HG02623 (cell line): Measurements from ENCODE around the gene STXBP4.

Experiments used
- ATAC-seq: cut with Tn5 transposase; IDR thresholded peaks from one replicate; pipeline ENCODE4 v1.9.1; 2021; ENCODE audit warnings: moderate library complexity; ENCODE audit not compliant: unreplicated experiment

The STXBP4 gene

DNA sequence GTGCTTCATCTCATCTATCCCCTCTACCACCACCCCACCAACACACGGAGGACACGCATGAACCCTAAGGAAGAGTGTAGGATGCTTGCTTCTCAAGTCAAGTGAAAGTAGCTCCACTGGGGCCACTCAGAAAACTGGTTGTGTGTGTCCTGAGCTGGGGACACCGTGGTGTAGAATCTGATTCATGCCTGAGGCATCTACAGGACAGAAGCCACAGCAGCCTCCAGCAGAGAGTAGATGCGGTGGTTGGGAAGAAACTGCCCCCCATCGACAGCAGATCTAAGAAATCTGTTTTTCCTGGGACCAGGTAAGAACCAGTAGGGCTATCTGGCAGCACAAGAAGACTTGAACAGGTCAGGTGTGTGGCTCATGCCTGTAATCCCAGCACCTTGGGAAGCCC is 244.3 kb downstream of the STXBP4 start:
- ATAC-seq, result no peak

DNA sequence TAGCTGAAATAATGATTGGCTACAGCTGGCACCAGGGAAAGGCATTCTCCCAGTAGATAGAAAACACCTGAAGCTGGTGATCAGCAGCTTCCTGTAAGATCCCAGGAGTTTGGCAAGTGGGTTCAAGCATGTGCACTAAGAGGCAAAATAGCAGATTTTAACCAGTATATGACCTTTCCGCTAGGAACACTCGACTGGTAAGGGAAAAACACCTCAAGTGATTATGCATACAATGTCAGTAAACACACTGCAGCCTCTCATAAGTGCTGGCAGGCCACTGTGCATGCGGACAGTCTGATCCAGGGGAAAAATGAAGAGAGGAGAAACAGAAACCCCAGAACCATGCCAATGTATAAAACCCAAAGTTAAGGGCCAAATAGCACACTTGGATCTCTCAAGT is 247.1 kb downstream of the STXBP4 start:
- ATAC-seq, result no peak

DNA sequence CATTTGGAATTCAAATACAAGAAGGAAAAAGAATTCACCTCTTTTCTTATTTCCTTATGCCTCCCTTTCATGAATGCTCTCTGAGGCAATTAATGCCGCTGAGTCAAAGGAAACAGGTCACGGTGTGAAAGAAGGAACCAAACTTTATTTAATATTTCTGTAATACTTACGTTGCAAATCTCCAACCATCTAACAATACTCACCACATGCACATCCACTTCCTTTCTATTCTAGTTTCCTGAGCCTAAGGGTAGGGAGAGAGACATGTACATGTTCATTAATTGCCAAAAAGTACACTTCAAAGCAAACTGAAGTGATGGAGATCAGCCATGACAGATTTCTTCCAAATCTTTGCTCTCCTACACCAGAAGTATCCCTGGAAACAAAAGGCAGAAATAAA is 248.3 kb downstream of the STXBP4 start:
- no peak for ATAC-seq

GRCh38 chr17:55219459-55219858 is 250.9 kb downstream of the STXBP4 start:
- ATAC-seq, result no peak

GRCh38 chr17:55219934-55220333 is 251.4 kb downstream of the STXBP4 start:
- no peak for ATAC-seq
